Trophoblast cell (in vitro differentiated cells and primary cell): Measurements from ENCODE around the gene DEAF1.

ENCODE experiments used
- DNase-seq, 2 donors: peaks; one replicate each; pipeline ENCODE4 v3.0.0-alpha.2; 2016
- H2AFZ ChIP-seq: 2 replicates; pipeline ENCODE4 v1.6.1; 2013; ENCODE audit warnings: low read length, moderate library complexity, mild to moderate bottlenecking; ENCODE audit not compliant: insufficient read depth, poor library complexity
- H2AK5ac ChIP-seq: 2 replicates; pipeline ENCODE4 v1.6.1; 2013; ENCODE audit warnings: mild to moderate bottlenecking, low read length
- H2BK120ac ChIP-seq: 2 replicates; pipeline ENCODE4 v1.6.1; 2013; ENCODE audit warnings: low read length, mild to moderate bottlenecking, moderate library complexity; ENCODE audit not compliant: insufficient read depth, poor library complexity
- H2BK12ac ChIP-seq: 2 replicates; pipeline ENCODE4 v1.6.1; 2013; ENCODE audit warnings: mild to moderate bottlenecking, low read length, moderate library complexity
- H2BK5ac ChIP-seq: 2 replicates; pipeline ENCODE4 v1.6.1; 2013; ENCODE audit warnings: low read length, low read depth, moderate library complexity, mild to moderate bottlenecking; ENCODE audit not compliant: poor library complexity
- H3K14ac ChIP-seq: 2 replicates; pipeline ENCODE4 v1.6.1; 2013; ENCODE audit warnings: mild to moderate bottlenecking, low read length
- H3K18ac ChIP-seq: 2 replicates; pipeline ENCODE4 v1.6.1; 2013; ENCODE audit warnings: mild to moderate bottlenecking, low read length
- H3K23ac ChIP-seq: 2 replicates; pipeline ENCODE4 v1.6.1; 2013; ENCODE audit warnings: low read length
- H3K27ac ChIP-seq: 2 replicates; pipeline ENCODE4 v1.5.1; 2013; ENCODE audit warnings: low read depth, mild to moderate bottlenecking, inconsistent platforms, low read length, moderate library complexity
- H3K27me3 ChIP-seq: 2 replicates; pipeline ENCODE4 v1.6.1; 2013; ENCODE audit warnings: inconsistent platforms, mild to moderate bottlenecking, low read length, moderate library complexity; ENCODE audit not compliant: insufficient read depth
- H3K36me3 ChIP-seq, 2 experiments: 1 replicate in 1 of 2; 2 replicates in 1 of 2; pipeline ENCODE4 v1.6.1; 2013; ENCODE audit warnings: low read length in 2 of 2, mild to moderate bottlenecking in 2 of 2, moderate library complexity in 1 of 2; ENCODE audit not compliant: insufficient read depth in 2 of 2, control insufficient read depth in 1 of 2
- H3K4ac ChIP-seq: 2 replicates; pipeline ENCODE4 v1.6.1; 2013; ENCODE audit warnings: low read depth, mild to moderate bottlenecking, low read length, moderate library complexity
- H3K4me1 ChIP-seq, 2 experiments: 1 replicate in 1 of 2; 2 replicates in 1 of 2; pipeline ENCODE4 v1.6.1; 2013; ENCODE audit warnings: low read length in 2 of 2, mild to moderate bottlenecking in 2 of 2, moderate library complexity in 1 of 2; ENCODE audit not compliant: insufficient read depth in 2 of 2, control insufficient read depth in 1 of 2
- H3K4me2 ChIP-seq: 2 replicates; pipeline ENCODE4 v1.6.1; 2013; ENCODE audit warnings: inconsistent platforms, mild to moderate bottlenecking, low read length, moderate library complexity
- H3K4me3 ChIP-seq: 2 replicates; pipeline ENCODE4 v1.5.1; 2013; ENCODE audit warnings: mild to moderate bottlenecking, low read depth, low read length, inconsistent platforms
- H3K79me1 ChIP-seq: one replicate; pipeline ENCODE4 v1.6.1; 2013; ENCODE audit warnings: low read length
- H3K79me2 ChIP-seq: 2 replicates; pipeline ENCODE4 v1.6.1; 2013; ENCODE audit warnings: low read length, mild to moderate bottlenecking; ENCODE audit not compliant: control insufficient read depth, insufficient read depth, poor library complexity
- H3K9ac ChIP-seq: 2 replicates; pipeline ENCODE4 v1.6.1; 2013; ENCODE audit warnings: mild to moderate bottlenecking, low read length
- H3K9me3 ChIP-seq: 2 replicates; pipeline ENCODE4 v1.6.1; 2013; ENCODE audit warnings: low read depth, mild to moderate bottlenecking, control low read depth, inconsistent platforms, low read length; ENCODE audit not compliant: insufficient read depth
- H4K12ac ChIP-seq: 2 replicates; pipeline ENCODE4 v1.6.1; 2013; ENCODE audit warnings: low read depth, mild to moderate bottlenecking, low read length, moderate library complexity
- H4K8ac ChIP-seq: 2 replicates; pipeline ENCODE4 v1.6.1; 2013; ENCODE audit warnings: low read depth, mild to moderate bottlenecking, low read length, moderate library complexity
- H4K91ac ChIP-seq: one replicate; pipeline ENCODE4 v1.6.1; 2013; ENCODE audit warnings: low read depth, mild to moderate bottlenecking, low read length, moderate library complexity
- WGBS: extraction: QIAGEN DNeasy Blood & Tissue Kit; methylation state at CpG from one replicate; pipeline ENCODE4 v1.1.7; 2013; ENCODE audit warnings: missing lambda C conversion rate; ENCODE audit not compliant: insufficient read length, insufficient coverage; ENCODE audit errors: extremely low coverage; 5-methylcytosine and 5-hydroxymethylcytosine counted together

The DEAF1 gene

DNA sequence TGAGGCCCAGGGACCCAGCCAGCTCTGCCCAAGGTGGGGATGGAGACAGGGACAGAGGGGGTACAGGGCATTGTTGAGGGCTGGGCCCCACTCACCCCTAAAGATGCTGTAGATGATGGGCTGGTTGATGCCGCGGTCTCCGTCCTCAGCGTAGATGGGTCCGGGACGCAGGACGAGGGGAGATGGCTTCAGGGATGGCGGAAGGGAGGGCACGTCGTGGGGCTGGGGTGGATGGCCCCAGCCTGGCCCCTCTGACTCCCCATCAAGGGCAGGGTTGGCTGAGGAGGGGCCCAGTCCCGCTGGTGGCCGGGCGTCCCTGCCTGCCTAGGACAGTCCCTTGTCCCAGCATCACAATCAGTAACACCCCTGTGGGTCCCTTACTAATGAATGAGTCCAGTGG, 74.8 kb downstream of the DEAF1 start:
- no peak overlapping the region for H4K12ac ChIP-seq
- no peak overlapping the region for H2BK120ac ChIP-seq
- no peak overlapping the region for H3K4ac ChIP-seq
- no peak overlapping the region for H3K27ac ChIP-seq
- WGBS = no CpG with 5 or more reads among the region's 13 CpGs
- no peak overlapping the region for H4K8ac ChIP-seq
- no peak overlapping the region for H2BK5ac ChIP-seq
- H3K4me1 ChIP-seq = peaks cover 1 to 4% of the 10 kb centered on the region in 2 experiments
- no peak overlapping the region for H4K91ac ChIP-seq
- no peak overlapping the region for H2BK12ac ChIP-seq
- no peak overlapping the region for H3K9ac ChIP-seq
- H3K4me3 ChIP-seq = no peak overlapping the region
- peaks cover 3% of the 10 kb centered on the region for H3K9me3 ChIP-seq
- DNase-seq = no peak
- H2AK5ac ChIP-seq = no peak overlapping the region
- no peak overlapping the region for H3K18ac ChIP-seq
- H3K79me2 ChIP-seq = no peaks in the 10 kb centered on the region
- H3K14ac ChIP-seq = no peak overlapping the region
- no peaks in the 10 kb centered on the region for H3K27me3 ChIP-seq
- H3K36me3 ChIP-seq = peaks cover 15 to 16% of the 10 kb centered on the region in 2 experiments
- H2AFZ ChIP-seq = no peak overlapping the region
- H3K4me2 ChIP-seq = no peak overlapping the region
- peaks cover 2% of the 10 kb centered on the region for H3K79me1 ChIP-seq
- H3K23ac ChIP-seq = no peak overlapping the region

DNA sequence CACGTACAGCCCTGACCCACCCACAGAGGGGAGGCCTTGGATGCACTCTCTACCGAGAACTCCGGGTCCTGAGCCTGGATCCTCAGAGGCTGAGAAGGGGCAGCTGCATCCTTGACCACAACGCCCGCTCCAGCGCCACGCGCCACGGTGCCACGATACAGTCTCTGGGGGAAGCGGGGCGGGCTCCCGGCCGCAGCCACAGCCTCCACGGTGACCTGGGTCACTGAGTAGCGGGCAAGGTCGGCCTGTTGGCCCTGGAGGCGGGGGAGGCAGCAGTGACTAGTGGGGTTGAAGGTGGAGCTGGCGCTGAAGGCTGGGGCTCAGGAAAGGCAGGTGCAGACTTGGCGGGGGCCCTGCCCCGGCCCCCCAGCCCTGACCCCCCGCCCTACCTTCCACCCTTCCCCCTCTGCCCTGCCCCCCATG, 75.4 kb downstream of the DEAF1 start:
- H3K14ac ChIP-seq = no peak overlapping the region
- no peak overlapping the region for H3K4ac ChIP-seq
- no peak overlapping the region for H2BK5ac ChIP-seq
- H3K9me3 ChIP-seq = peaks cover 3% of the 10 kb centered on the region
- H3K4me1 ChIP-seq = peaks cover 4 to 8% of the 10 kb centered on the region in 2 experiments
- no peak for DNase-seq
- peaks cover 2% of the 10 kb centered on the region for H3K79me1 ChIP-seq
- H2BK120ac ChIP-seq = no peak overlapping the region
- no peak overlapping the region for H3K18ac ChIP-seq
- H3K79me2 ChIP-seq = no peaks in the 10 kb centered on the region
- WGBS = no CpG with 5 or more reads among the region's 22 CpGs
- no peak overlapping the region for H4K91ac ChIP-seq
- H2AFZ ChIP-seq = no peak overlapping the region
- no peak overlapping the region for H3K4me2 ChIP-seq
- H2BK12ac ChIP-seq = no peak overlapping the region
- H4K12ac ChIP-seq = no peak overlapping the region
- H3K4me3 ChIP-seq = no peak overlapping the region
- H3K9ac ChIP-seq = no peak overlapping the region
- no peak overlapping the region for H3K23ac ChIP-seq
- H3K27ac ChIP-seq = no peak overlapping the region
- H4K8ac ChIP-seq = no peak overlapping the region
- no peak overlapping the region for H2AK5ac ChIP-seq
- no peaks in the 10 kb centered on the region for H3K27me3 ChIP-seq
- H3K36me3 ChIP-seq = peaks cover 16 to 17% of the 10 kb centered on the region in 2 experiments

DNA sequence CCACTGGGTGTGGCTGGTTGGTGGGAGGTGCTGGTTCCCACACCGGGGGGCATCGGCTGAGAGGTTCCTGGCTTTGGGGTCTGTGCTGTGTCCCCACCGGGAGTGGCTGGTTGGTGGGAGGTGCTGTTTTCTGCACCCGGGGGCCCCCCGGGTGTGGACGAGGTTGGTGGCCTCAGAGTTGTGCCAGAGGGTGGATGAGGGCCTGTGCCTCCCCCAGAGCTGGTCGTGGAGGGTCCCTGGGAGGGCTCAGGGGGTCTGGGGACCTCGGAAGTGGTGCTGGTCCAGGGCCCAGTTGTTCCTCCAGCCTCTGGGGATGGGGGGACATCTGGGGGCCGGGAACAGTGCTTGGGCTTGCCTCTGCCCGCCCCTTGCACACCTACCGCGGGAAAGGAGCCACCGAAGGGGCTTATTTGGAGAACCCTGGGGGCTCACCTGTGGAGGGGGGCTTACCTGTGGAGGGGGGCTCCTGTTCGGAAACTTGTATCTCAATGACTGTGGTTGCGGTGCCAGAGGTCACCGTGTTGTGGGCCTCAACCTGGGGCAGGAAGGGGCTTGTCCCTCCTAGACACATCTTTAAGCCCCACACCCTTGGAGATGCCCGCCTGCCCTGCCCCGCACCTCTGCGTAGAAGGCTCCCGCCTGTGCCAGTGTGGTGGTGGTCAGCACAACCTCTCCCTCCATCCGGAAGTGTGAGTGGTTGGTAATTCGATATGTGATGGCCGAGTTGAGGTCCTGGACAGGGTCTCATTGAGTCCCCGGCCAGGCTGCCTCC, 76.0 kb downstream of the DEAF1 start:
- Histone ChIP-seq H3K23ac (no peak overlapping the region), H3K36me3 (peaks cover 22 to 23% of the 10 kb centered on the region in 2 experiments), H2AFZ (no peak overlapping the region), H4K12ac (no peak overlapping the region), H3K9ac (no peak overlapping the region), H3K27ac (no peak overlapping the region), H3K79me2 (no peaks in the 10 kb centered on the region), H3K4me2 (no peak overlapping the region), H3K4ac (no peak overlapping the region), H3K4me1 (peaks cover 5 to 14% of the 10 kb centered on the region in 2 experiments), H2BK12ac (no peak overlapping the region), H3K14ac (no peak overlapping the region), H2AK5ac (no peak overlapping the region), H3K4me3 (no peak overlapping the region), H2BK120ac (no peak overlapping the region), H3K27me3 (no peaks in the 10 kb centered on the region), H4K91ac (no peak overlapping the region), H2BK5ac (no peak overlapping the region), H3K9me3 (peaks cover 3% of the 10 kb centered on the region), H3K79me1 (peaks cover 2% of the 10 kb centered on the region), H3K18ac (no peak overlapping the region), H4K8ac (no peak overlapping the region)
- WGBS = no CpG with 5 or more reads among the region's 24 CpGs
- no peak for DNase-seq

DNA sequence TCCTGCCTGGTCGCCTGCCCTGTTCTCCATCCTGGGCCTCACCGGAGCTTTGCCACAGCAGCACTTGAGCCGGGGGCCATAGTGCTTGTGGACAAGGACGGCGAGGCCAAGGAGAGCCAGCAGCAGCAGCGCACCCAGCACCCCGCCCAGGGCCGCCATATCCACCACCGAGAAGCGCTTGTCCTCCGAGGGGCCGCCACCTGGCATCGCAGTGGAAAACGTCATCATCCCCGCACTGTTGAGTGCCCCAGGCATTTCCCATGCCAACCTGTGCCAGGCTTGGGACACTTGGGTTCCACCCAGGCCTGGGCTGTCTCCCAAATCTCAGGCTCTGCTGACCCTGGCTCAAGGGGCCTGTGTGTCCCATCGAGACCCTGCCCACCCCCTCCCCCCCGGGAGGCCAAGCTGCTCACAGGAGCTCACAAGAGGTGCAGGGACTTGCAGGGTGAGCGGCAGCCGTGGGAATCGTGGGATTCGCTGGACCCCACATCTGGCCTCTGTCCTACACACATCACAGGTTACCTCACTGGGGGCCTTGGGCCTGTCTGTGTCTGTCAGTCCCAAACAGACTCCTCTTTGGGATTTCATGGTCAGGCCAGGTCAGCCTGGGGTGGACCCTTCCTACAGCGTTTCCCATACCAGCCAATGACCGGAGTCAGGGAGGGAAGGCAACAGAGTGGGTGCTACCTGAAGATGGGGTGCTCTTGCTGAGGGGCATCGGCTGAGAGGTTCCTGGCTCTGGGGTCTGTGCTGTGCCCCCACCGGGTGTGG, 76.9 kb downstream of the DEAF1 start:
- Histone ChIP-seq H3K23ac (no peak overlapping the region), H3K79me2 (no peaks in the 10 kb centered on the region), H4K12ac (no peak overlapping the region), H3K4me1 (peaks cover 9 to 17% of the 10 kb centered on the region in 2 experiments), H3K79me1 (peaks cover 2% of the 10 kb centered on the region), H2AK5ac (no peak overlapping the region), H3K18ac (no peak overlapping the region), H3K4ac (no peak overlapping the region), H3K9me3 (peaks cover 3% of the 10 kb centered on the region), H3K4me2 (no peak overlapping the region), H2BK120ac (no peak overlapping the region), H2BK5ac (no peak overlapping the region), H3K36me3 (peaks cover 26 to 27% of the 10 kb centered on the region in 2 experiments), H4K91ac (no peak overlapping the region), H3K9ac (no peak overlapping the region), H3K4me3 (no peak overlapping the region), H2BK12ac (no peak overlapping the region), H2AFZ (no peak overlapping the region), H3K27me3 (no peaks in the 10 kb centered on the region), H4K8ac (no peak overlapping the region), H3K14ac (no peak overlapping the region), H3K27ac (no peak overlapping the region)
- WGBS = no CpG with 5 or more reads among the region's 25 CpGs
- DNase-seq = no peak
